ENCODE measurements around the gene LCN10. TPM values are rescaled to one million over a fixed set of nuclear protein-coding genes. Genes with fewer than 3 reads are reported as not detected.

The LCN10 gene
- total and polyA plus RNA-seq, 2 of the 13 experiments (the other 11 are each of a cell fraction or from before 2014, with no cell fraction given): 0.53 to 0.61 TPM

DNA sequence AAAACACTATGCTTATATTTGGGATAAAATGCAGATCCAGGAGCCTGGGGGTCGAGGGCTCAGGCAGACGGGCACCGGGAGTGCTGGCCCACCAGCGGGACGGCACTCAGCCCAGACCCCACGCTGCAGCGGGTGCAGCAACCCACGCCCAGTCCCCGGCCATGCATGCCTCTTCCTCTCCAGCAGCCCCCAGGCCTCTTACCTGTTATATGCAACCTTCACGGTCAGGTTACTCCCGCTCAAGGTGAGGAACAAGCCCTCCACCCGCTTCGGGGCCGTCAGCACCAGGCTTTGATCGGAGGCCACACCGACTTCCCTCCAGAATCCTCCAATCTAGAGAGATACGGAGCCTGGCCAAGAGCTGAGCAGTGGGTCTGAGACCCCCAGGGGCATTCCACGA, 14.1 kb upstream of the LCN10 start:
- FAIRE-seq: no peak
- WGBS (ENCODE audit: low lambda C conversion rate): 51% methylated on average over 7 of the region's 18 CpGs

More for the DNA sequence above, 14.1 kb upstream of the LCN10 start:
- H3K79me2 ChIP-seq (ENCODE audit: insufficient read depth, low read length): no peaks in the 10 kb centered on the region
- no peaks in the 10 kb centered on the region for H3K36me3 ChIP-seq (replicated peaks in 1 of 2; ENCODE audit: control insufficient read depth in 1 of 2, insufficient read depth in 2 of 2, low read length in 2 of 2)
- H3K4me3 ChIP-seq (replicated peaks in 1 of 3; ENCODE audit: insufficient read depth in 1 of 3, low read depth in 2 of 3, low read length in 3 of 3): no peak overlapping the region
- no peak overlapping the region for H3K9ac ChIP-seq (ENCODE audit: insufficient read depth, low read depth, low read length)
- ChIA-PET CTCF (ENCODE audit: low intra/inter-chr PET ratio, low total read pairs) (no interaction called here), POLR2A (no interaction called here)
- in situ Hi-C loops (cut with HindIII; ENCODE audit: extremely low pct_ligation_motif_present, low pct_unique_long_range_greater_than_20kb): no loop called here
- H3K27ac ChIP-seq (ENCODE audit: extremely low read length, insufficient read depth, low read length): no peak overlapping the region
- ATAC-seq (no peak), DNase-seq (ENCODE audit: low spot score) (no peak)
- peaks cover 7 to 41% of the 10 kb centered on the region in 2 experiments; a peak in 4 of 5 replicates for H3K27me3 ChIP-seq (ENCODE audit: control insufficient read depth in 1 of 2, insufficient read depth in 2 of 2, low read length in 2 of 2)
- no peak overlapping the region for H2AFZ ChIP-seq (ENCODE audit: low read length)
- H3K9me3 ChIP-seq (ENCODE audit: low read length): peaks cover 7% of the 10 kb centered on the region; the same call in 1 of the 2 replicates
- H3K4me1 ChIP-seq (ENCODE audit: insufficient read depth, low read length): peaks cover 28% of the 10 kb centered on the region
- H4K20me1 ChIP-seq (ENCODE audit: insufficient read depth, low read length): no peaks in the 10 kb centered on the region
- BruUV-seq (replicated peaks): no TSS peak
- intact Hi-C loops (cut with micrococcal nuclease; ENCODE audit: unreplicated experiment): no loop called here
- TF ChIP-seq PLRG1 (conservative IDR thresholded peaks at IDR 0.05) (no peak), ZSCAN22 (CRISPR knock-in tag; IDR thresholded peaks at IDR 0.05) (no peak), ZNF274 (CRISPR knock-in tag; IDR thresholded peaks at IDR 0.05) (no peak), EP300 (IDR thresholded peaks at IDR 0.05; ENCODE audit: low read depth in 2 of 2, low read length in 2 of 2) (no peak), EP300 (CRISPR knock-in tag; IDR thresholded peaks at IDR 0.05; ENCODE audit: borderline replicate concordance) (no peak), ZNF781 (CRISPR knock-in tag; IDR thresholded peaks at IDR 0.05; ENCODE audit: borderline replicate concordance, not compliant biosample characterization) (no peak), ZNF354B (CRISPR knock-in tag; IDR thresholded peaks at IDR 0.05) (no peak), NFRKB (IDR thresholded peaks at IDR 0.05) (no peak), NKX3-1 (CRISPR knock-in tag; IDR thresholded peaks at IDR 0.05) (no peak), CEBPB (IDR thresholded peaks at IDR 0.05; ENCODE audit: borderline replicate concordance, low read depth, low read length) (no peak)
- TF ChIP-seq, protein P1, sequence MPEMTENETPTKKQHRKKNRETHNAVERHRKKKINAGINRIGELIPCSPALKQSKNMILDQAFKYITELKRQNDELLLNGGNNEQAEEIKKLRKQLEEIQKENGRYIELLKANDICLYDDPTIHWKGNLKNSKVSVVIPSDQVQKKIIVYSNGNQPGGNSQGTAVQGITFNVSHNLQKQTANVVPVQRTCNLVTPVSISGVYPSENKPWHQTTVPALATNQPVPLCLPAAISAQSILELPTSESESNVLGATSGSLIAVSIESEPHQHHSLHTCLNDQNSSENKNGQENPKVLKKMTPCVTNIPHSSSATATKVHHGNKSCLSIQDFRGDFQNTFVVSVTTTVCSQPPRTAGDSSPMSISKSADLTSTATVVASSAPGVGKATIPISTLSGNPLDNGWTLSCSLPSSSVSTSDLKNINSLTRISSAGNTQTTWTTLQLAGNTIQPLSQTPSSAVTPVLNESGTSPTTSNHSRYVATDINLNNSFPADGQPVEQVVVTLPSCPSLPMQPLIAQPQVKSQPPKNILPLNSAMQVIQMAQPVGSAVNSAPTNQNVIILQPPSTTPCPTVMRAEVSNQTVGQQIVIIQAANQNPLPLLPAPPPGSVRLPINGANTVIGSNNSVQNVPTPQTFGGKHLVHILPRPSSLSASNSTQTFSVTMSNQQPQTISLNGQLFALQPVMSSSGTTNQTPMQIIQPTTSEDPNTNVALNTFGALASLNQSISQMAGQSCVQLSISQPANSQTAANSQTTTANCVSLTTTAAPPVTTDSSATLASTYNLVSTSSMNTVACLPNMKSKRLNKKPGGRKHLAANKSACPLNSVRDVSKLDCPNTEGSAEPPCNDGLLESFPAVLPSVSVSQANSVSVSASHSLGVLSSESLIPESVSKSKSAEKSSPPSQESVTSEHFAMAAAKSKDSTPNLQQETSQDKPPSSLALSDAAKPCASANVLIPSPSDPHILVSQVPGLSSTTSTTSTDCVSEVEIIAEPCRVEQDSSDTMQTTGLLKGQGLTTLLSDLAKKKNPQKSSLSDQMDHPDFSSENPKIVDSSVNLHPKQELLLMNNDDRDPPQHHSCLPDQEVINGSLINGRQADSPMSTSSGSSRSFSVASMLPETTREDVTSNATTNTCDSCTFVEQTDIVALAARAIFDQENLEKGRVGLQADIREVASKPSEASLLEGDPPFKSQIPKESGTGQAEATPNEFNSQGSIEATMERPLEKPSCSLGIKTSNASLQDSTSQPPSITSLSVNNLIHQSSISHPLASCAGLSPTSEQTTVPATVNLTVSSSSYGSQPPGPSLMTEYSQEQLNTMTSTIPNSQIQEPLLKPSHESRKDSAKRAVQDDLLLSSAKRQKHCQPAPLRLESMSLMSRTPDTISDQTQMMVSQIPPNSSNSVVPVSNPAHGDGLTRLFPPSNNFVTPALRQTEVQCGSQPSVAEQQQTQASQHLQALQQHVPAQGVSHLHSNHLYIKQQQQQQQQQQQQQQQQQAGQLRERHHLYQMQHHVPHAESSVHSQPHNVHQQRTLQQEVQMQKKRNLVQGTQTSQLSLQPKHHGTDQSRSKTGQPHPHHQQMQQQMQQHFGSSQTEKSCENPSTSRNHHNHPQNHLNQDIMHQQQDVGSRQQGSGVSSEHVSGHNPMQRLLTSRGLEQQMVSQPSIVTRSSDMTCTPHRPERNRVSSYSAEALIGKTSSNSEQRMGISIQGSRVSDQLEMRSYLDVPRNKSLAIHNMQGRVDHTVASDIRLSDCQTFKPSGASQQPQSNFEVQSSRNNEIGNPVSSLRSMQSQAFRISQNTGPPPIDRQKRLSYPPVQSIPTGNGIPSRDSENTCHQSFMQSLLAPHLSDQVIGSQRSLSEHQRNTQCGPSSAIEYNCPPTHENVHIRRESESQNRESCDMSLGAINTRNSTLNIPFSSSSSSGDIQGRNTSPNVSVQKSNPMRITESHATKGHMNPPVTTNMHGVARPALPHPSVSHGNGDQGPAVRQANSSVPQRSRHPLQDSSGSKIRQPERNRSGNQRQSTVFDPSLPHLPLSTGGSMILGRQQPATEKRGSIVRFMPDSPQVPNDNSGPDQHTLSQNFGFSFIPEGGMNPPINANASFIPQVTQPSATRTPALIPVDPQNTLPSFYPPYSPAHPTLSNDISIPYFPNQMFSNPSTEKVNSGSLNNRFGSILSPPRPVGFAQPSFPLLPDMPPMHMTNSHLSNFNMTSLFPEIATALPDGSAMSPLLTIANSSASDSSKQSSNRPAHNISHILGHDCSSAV (CRISPR knock-in tag; IDR thresholded peaks at IDR 0.05; ENCODE audit: borderline replicate concordance): no peak
- TF ChIP-seq, protein P2, sequence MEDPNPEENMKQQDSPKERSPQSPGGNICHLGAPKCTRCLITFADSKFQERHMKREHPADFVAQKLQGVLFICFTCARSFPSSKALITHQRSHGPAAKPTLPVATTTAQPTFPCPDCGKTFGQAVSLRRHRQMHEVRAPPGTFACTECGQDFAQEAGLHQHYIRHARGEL (CRISPR knock-in tag; IDR thresholded peaks at IDR 0.05): no peak
- TF ChIP-seq, protein P3, sequence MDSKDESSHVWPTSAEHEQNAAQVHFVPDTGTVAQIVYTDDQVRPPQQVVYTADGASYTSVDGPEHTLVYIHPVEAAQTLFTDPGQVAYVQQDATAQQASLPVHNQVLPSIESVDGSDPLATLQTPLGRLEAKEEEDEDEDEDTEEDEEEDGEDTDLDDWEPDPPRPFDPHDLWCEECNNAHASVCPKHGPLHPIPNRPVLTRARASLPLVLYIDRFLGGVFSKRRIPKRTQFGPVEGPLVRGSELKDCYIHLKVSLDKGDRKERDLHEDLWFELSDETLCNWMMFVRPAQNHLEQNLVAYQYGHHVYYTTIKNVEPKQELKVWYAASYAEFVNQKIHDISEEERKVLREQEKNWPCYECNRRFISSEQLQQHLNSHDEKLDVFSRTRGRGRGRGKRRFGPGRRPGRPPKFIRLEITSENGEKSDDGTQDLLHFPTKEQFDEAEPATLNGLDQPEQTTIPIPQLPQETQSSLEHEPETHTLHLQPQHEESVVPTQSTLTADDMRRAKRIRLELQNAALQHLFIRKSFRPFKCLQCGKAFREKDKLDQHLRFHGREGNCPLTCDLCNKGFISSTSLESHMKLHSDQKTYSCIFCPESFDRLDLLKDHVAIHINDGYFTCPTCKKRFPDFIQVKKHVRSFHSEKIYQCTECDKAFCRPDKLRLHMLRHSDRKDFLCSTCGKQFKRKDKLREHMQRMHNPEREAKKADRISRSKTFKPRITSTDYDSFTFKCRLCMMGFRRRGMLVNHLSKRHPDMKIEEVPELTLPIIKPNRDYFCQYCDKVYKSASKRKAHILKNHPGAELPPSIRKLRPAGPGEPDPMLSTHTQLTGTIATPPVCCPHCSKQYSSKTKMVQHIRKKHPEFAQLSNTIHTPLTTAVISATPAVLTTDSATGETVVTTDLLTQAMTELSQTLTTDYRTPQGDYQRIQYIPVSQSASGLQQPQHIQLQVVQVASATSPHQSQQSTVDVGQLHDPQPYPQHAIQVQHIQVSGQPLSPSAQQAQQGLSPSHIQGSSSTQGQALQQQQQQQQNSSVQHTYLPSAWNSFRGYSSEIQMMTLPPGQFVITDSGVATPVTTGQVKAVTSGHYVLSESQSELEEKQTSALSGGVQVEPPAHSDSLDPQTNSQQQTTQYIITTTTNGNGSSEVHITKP (CRISPR knock-in tag; IDR thresholded peaks at IDR 0.05; ENCODE audit: low read depth): no peak
- no peak overlapping the region for H3K4me2 ChIP-seq (ENCODE audit: low read depth, low read length)
